ENCODE data around the gene ARGLU1.

Gene ARGLU1

GRCh38 chr13:106561551-106562170, 6.3 kb downstream of the ARGLU1 start:
- TF ChIP-seq, protein P1, sequence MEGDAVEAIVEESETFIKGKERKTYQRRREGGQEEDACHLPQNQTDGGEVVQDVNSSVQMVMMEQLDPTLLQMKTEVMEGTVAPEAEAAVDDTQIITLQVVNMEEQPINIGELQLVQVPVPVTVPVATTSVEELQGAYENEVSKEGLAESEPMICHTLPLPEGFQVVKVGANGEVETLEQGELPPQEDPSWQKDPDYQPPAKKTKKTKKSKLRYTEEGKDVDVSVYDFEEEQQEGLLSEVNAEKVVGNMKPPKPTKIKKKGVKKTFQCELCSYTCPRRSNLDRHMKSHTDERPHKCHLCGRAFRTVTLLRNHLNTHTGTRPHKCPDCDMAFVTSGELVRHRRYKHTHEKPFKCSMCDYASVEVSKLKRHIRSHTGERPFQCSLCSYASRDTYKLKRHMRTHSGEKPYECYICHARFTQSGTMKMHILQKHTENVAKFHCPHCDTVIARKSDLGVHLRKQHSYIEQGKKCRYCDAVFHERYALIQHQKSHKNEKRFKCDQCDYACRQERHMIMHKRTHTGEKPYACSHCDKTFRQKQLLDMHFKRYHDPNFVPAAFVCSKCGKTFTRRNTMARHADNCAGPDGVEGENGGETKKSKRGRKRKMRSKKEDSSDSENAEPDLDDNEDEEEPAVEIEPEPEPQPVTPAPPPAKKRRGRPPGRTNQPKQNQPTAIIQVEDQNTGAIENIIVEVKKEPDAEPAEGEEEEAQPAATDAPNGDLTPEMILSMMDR (IDR thresholded peaks at IDR 0.05; ENCODE audit: low read length, missing control alignments) = no peak
- H3K4me3 ChIP-seq (replicated peaks; ENCODE audit: low read depth, low read length) = no peak overlapping the region
- peak; percentile 64 for DNase-seq (ENCODE audit: low read depth)

GRCh38 chr13:106560821-106561220, 7.1 kb downstream of the ARGLU1 start:
- TF ChIP-seq, protein P1 (IDR thresholded peaks at IDR 0.05; ENCODE audit: low read length, missing control alignments) = no peak
- H3K4me3 ChIP-seq (replicated peaks; ENCODE audit: low read depth, low read length) = no peak overlapping the region
- DNase-seq (ENCODE audit: low read depth) = no peak

- no peak for DNase-seq (ENCODE audit: low read depth)
Observed at GRCh38 chr13:106558527-106558926, 9.4 kb downstream of the ARGLU1 start.

GRCh38 chr13:106555631-106556328, 12.2 kb downstream of the ARGLU1 start:
- TF ChIP-seq, protein P1 (IDR thresholded peaks at IDR 0.05; ENCODE audit: low read length, missing control alignments) = no peak
- peak; percentile 40 for DNase-seq (ENCODE audit: low read depth)
- H3K4me3 ChIP-seq (replicated peaks; ENCODE audit: low read depth, low read length) = no peak overlapping the region

More at GRCh38 chr13:106558527-106558926, 9.4 kb downstream of the ARGLU1 start:
- TF ChIP-seq, protein P1 (IDR thresholded peaks at IDR 0.05; ENCODE audit: low read length, missing control alignments) = no peak
- H3K4me3 ChIP-seq (replicated peaks; ENCODE audit: low read depth, low read length) = no peak overlapping the region

GRCh38 chr13:106551751-106552150, 16.2 kb downstream of the ARGLU1 start:
- TF ChIP-seq, protein P1 (IDR thresholded peaks at IDR 0.05; ENCODE audit: low read length, missing control alignments) = no peak
- DNase-seq (ENCODE audit: low read depth) = no peak
- no peak overlapping the region for H3K4me3 ChIP-seq (replicated peaks; ENCODE audit: low read depth, low read length)

- H3K4me3 ChIP-seq (replicated peaks; ENCODE audit: low read depth, low read length) = no peak overlapping the region
- no peak for DNase-seq (ENCODE audit: low read depth)
- TF ChIP-seq, protein P1 (IDR thresholded peaks at IDR 0.05; ENCODE audit: low read length, missing control alignments) = no peak
Observed at GRCh38 chr13:106551350-106551749, 16.6 kb downstream of the ARGLU1 start.
